Smooth muscle cell of the umbilical artery (primary cell): ENCODE measurements around the gene DRAM1. TPM values are rescaled to one million over a fixed set of nuclear protein-coding genes. Genes with fewer than 3 reads are reported as not detected.

Experiments used
- total RNA-seq: library from RNA; depleted of rRNA; stranded (reverse); fragments of >200 nt; gene quantifications from 2 replicates; pipeline ENCODE4 v1.2.3, GENCODE V29; 2014

DRAM1 gene
- total RNA-seq: 101 and 190 TPM in 2 replicates

GRCh38 chr12:101876861-101877805 is at the start of gene DRAM1:
TSS of gene DRAM1 (plus strand) at chr12:101877580. CDS start at chr12:101877790, 210 bp downstream.

GRCh38 chr12:101830367-101831325 is 46.7 kb upstream of the DRAM1 start, which contains the start of gene GNPTAB:
TSS of gene GNPTAB (minus strand) at chr12:101830959. CDS start at chr12:101830675, 284 bp downstream.

Other genes with a start within 250 kb of the DRAM1 start
- gene CHPT1, start 179.9 kb upstream of the DRAM1 start, total RNA-seq: 38.1 and 41.9 TPM in 2 replicates
- 0.30 and 0.32 TPM in 2 replicates for gene SYCP3, start 138.1 kb upstream of the DRAM1 start, total RNA-seq
- gene GNPTAB, start 46.6 kb upstream of the DRAM1 start, total RNA-seq: 56.4 and 76.3 TPM in 2 replicates
- gene WASHC3, start 184.4 kb downstream of the DRAM1 start, total RNA-seq: 51.1 and 79.6 TPM in 2 replicates
- 45.7 and 72.2 TPM in 2 replicates for gene NUP37, start 242.5 kb downstream of the DRAM1 start, total RNA-seq
- 4.2 and 11.1 TPM in 2 replicates for gene PARPBP, start 242.6 kb downstream of the DRAM1 start, total RNA-seq